Measurements from ENCODE around the gene PLCB4.

Gene PLCB4

GRCh38 chr20:9367746-9368145 lies 298.9 kb downstream of the PLCB4 start:
- TF ChIP-seq CTCF (IDR thresholded peaks at IDR 0.05) = no peak
- H2AFZ ChIP-seq = no peak overlapping the region
- no peaks in the 10 kb centered on the region for H3K36me3 ChIP-seq (ENCODE audit: control insufficient read depth, insufficient read depth, low read length)
- no peak overlapping the region for H3K4me3 ChIP-seq (ENCODE audit: low read depth, low read length)
- no peaks in the 10 kb centered on the region for H3K9me3 ChIP-seq (ENCODE audit: control insufficient read depth, low read length)
- no peak overlapping the region for H3K4me2 ChIP-seq (ENCODE audit: low read length)
- no peak overlapping the region for H3K27ac ChIP-seq
- no peaks in the 10 kb centered on the region for H3K79me2 ChIP-seq
- H3K9ac ChIP-seq = no peak overlapping the region
- no peaks in the 10 kb centered on the region for H3K27me3 ChIP-seq (ENCODE audit: control insufficient read depth, insufficient read depth, low read length)
- peaks cover 8% of the 10 kb centered on the region for H3K4me1 ChIP-seq

GRCh38 chr20:9368893-9369292 lies 300.0 kb downstream of the PLCB4 start:
- no peaks in the 10 kb centered on the region for H3K36me3 ChIP-seq (ENCODE audit: control insufficient read depth, insufficient read depth, low read length)
- H3K27me3 ChIP-seq (ENCODE audit: control insufficient read depth, insufficient read depth, low read length) = no peaks in the 10 kb centered on the region

GRCh38 chr20:9369557-9369956 lies 300.7 kb downstream of the PLCB4 start:
- TF ChIP-seq CTCF (IDR thresholded peaks at IDR 0.05) = no peak
- Histone ChIP-seq H2AFZ (no peak overlapping the region), H3K9ac (no peak overlapping the region), H3K27me3 (ENCODE audit: control insufficient read depth, insufficient read depth, low read length) (no peaks in the 10 kb centered on the region), H3K79me2 (no peaks in the 10 kb centered on the region), H3K27ac (no peak overlapping the region), H3K4me1 (no peaks in the 10 kb centered on the region), H3K9me3 (ENCODE audit: control insufficient read depth, low read length) (no peaks in the 10 kb centered on the region), H3K4me2 (ENCODE audit: low read length) (no peak overlapping the region), H3K36me3 (ENCODE audit: control insufficient read depth, insufficient read depth, low read length) (no peaks in the 10 kb centered on the region), H3K4me3 (ENCODE audit: low read depth, low read length) (no peak overlapping the region)

More at GRCh38 chr20:9368893-9369292, 300.0 kb downstream of the PLCB4 start:
- Histone ChIP-seq H3K79me2 (no peaks in the 10 kb centered on the region), H3K4me1 (no peaks in the 10 kb centered on the region), H3K4me3 (ENCODE audit: low read depth, low read length) (no peak overlapping the region), H3K27ac (no peak overlapping the region), H3K9ac (no peak overlapping the region), H3K4me2 (ENCODE audit: low read length) (no peak overlapping the region), H2AFZ (no peak overlapping the region), H3K9me3 (ENCODE audit: control insufficient read depth, low read length) (no peaks in the 10 kb centered on the region)
- TF ChIP-seq CTCF (IDR thresholded peaks at IDR 0.05) = no peak

- no peaks in the 10 kb centered on the region for H3K36me3 ChIP-seq (ENCODE audit: control insufficient read depth, insufficient read depth, low read length)
- H3K9ac ChIP-seq = no peak overlapping the region
- H3K9me3 ChIP-seq (ENCODE audit: control insufficient read depth, low read length) = no peaks in the 10 kb centered on the region
- no peak overlapping the region for H3K4me2 ChIP-seq (ENCODE audit: low read length)
- H3K4me1 ChIP-seq = peaks cover 11% of the 10 kb centered on the region
- no peaks in the 10 kb centered on the region for H3K79me2 ChIP-seq
- TF ChIP-seq CTCF (IDR thresholded peaks at IDR 0.05) = no peak
- H3K27ac ChIP-seq = no peak overlapping the region
- no peaks in the 10 kb centered on the region for H3K27me3 ChIP-seq (ENCODE audit: control insufficient read depth, insufficient read depth, low read length)
- no peak overlapping the region for H3K4me3 ChIP-seq (ENCODE audit: low read depth, low read length)
- H2AFZ ChIP-seq = no peak overlapping the region
These were observed 305.2 kb downstream of the PLCB4 start for GRCh38 chr20:9374072-9374471.

GRCh38 chr20:9374480-9374879 lies 305.6 kb downstream of the PLCB4 start:
- H3K9me3 ChIP-seq (ENCODE audit: control insufficient read depth, low read length) = no peaks in the 10 kb centered on the region
- TF ChIP-seq CTCF (IDR thresholded peaks at IDR 0.05) = no peak
- H3K27me3 ChIP-seq (ENCODE audit: control insufficient read depth, insufficient read depth, low read length) = no peaks in the 10 kb centered on the region
- peaks cover 11% of the 10 kb centered on the region for H3K4me1 ChIP-seq
- no peak overlapping the region for H2AFZ ChIP-seq
- H3K4me2 ChIP-seq (ENCODE audit: low read length) = no peak overlapping the region
- H3K27ac ChIP-seq = no peak overlapping the region
- H3K9ac ChIP-seq = no peak overlapping the region
- H3K36me3 ChIP-seq (ENCODE audit: control insufficient read depth, insufficient read depth, low read length) = no peaks in the 10 kb centered on the region
- H3K79me2 ChIP-seq = no peaks in the 10 kb centered on the region
- no peak overlapping the region for H3K4me3 ChIP-seq (ENCODE audit: low read depth, low read length)
